ENCODE results near the gene KIF19. TPM values are rescaled to one million over a fixed set of nuclear protein-coding genes. Genes with fewer than 3 reads are reported as not detected.
A peak's percentile ranks its signal among the peaks of the same experiment; 100 is the strongest.

KIF19 gene
- total RNA-seq, 1 donor from 2014 or later: 0.30 TPM

- intact Hi-C loops (cut with micrococcal nuclease): no loop called here
Observed at GRCh38 chr17:74380086-74380958, 54.3 kb downstream of the KIF19 start.

GRCh38 chr17:74380959-74381808, 55.2 kb downstream of the KIF19 start:
- intact Hi-C loops (cut with micrococcal nuclease): no loop called here
- ATAC-seq (no peak), DNase-seq (no peak)

More at GRCh38 chr17:74380086-74380958, 54.3 kb downstream of the KIF19 start:
- DNase-seq (no peak), ATAC-seq (peak; percentile 80)

GRCh38 chr17:74383141-74383540, 57.1 kb downstream of the KIF19 start:
- intact Hi-C loops (cut with micrococcal nuclease): no loop called here

GRCh38 chr17:74385201-74385600, 59.2 kb downstream of the KIF19 start:
- ATAC-seq: no peak
- intact Hi-C loops (cut with micrococcal nuclease): no loop called here
- no peak for DNase-seq

More at GRCh38 chr17:74383141-74383540, 57.1 kb downstream of the KIF19 start:
- ATAC-seq: no peak
- DNase-seq: no peak

GRCh38 chr17:74386386-74386785, 60.4 kb downstream of the KIF19 start:
- intact Hi-C loops (cut with micrococcal nuclease): no loop called here
- peak; percentile 63 for DNase-seq
- peak; percentile 88 for ATAC-seq

- ATAC-seq: no peak
- intact Hi-C loops (cut with micrococcal nuclease): no loop called here
- DNase-seq: no peak
Observed at GRCh38 chr17:74387365-74388218, 61.6 kb downstream of the KIF19 start.

- ATAC-seq (no peak), DNase-seq (no peak)
- intact Hi-C loops (cut with micrococcal nuclease): no loop called here
Observed at GRCh38 chr17:74389084-74389753, 63.2 kb downstream of the KIF19 start.

DNA sequence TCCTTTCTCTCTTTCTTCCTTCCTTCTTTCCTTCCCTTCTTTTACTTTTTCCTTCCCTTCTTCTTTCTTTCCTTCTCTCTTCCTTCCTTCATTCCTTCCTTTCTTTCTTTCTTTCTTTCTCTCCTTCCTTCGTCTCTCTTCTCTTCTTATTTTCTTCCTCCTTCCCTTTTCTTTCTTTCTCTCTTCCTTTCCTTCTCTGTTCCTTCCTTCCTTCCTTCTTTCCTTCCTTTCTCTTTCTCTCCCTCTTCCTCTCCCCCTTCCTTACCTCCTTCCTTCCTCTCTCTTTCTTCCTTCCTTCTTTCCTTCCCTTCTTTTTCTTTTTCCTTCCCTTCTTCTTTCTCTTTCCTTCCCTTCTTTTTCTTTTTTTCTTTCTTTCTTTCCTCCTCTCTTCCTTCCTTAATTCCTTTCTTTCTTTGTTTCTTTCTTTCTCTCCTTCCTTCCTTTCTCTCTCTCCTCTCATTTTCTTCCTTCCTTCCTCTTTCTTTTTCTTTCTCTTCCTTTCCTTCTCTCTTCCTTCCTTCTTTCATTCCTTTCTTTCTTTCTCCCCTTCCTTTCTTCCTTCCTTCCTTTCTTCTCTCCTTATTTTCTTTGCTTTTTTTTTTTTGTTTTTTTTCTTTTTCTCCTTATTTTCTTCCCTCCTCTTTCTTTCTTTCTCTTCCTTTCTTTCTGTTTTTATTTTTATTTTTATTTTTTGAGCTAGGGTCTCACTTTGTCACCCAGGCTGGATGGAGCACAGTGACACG, 64.1 kb downstream of the KIF19 start:
- DNase-seq (no peak), ATAC-seq (no peak)
- intact Hi-C loops (cut with micrococcal nuclease): no loop called here

DNA sequence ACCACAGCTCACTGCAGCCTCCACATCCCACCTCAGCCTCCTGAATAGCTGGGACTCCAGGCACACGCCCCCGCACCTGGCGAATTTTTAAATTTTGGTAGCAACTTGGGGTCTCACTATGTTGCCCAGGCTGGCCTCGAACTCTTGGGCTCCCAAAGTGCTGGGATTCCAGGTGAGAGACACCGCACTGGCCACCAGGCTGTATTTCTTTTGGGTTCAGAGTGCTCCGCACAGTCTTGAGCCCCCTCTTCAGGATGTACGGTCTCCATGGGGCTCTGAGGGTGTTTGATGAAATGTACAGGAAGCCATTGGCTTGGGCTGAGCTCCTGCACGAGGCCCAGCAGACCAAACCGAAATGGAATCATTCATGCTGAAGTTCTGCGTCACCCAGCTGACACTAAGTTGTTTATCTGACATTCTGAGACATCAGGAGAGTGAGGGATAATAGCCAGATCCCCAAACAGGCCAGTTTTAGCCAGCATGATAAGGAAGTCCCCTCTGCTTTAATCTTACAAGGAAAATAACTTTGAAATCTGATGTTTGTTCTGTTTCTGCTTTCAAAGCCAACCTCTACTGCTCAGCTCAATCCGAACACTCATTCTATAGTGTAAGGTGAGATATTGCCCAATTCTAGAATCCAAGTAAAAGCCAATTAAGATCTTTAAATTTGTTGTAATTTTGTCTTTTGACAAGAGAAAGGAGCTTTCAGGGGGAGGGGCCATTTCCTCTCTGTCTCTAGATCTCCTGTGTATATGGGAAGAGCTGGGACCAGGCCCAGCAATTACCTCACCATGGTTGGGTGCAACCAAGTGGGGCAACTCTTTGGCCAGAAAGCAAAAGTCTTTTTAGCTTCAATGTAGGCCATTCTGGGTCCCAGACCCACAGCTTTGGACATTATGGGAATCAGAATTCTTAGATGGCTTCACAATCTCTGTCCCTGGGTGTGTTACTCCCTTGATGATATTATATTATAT, 64.9 kb downstream of the KIF19 start:
- ATAC-seq (no peak), DNase-seq (no peak)
- intact Hi-C loops (cut with micrococcal nuclease): no loop called here

DNA sequence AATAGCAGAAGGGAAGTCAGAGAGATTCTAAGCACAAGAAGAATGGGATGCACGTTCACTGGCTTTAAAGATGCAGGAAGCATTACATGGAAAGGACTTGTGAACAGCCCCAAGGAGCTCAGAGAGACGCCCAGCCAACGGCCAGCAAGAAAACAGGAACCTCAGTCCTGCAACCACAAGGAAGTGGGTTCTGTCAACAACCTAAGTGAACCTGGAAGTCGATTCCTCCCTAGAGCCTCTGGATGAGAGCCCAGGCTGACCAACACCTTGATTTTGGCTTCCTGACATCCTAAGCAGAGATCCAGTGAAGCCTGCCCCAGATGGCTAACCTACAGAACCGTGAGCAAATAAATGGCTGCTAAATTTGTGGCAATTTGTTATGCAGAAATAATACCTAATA, 65.7 kb downstream of the KIF19 start:
- DNase-seq (no peak), ATAC-seq (no peak)
- intact Hi-C loops (cut with micrococcal nuclease): no loop called here

DNA sequence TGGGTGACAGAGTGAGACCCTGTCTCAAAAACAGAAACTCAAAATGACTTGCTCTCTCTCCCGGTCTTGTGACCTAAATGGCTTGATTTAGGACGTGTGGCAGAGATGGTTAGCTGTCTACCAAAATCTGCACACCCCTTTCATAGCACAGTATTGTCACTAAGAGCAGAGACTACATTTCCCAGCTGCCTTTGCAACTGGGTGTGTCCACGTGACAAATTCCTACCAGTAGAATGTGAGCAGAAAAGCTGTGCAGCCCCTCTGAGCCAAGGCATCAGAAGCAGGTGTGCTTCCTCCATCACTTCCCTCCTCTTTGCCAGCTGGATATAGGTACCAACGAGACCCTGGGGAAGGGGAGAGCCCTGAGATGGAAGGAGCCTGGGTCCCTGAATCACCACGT, 66.8 kb downstream of the KIF19 start:
- intact Hi-C loops (cut with micrococcal nuclease): no loop called here
- DNase-seq (no peak), ATAC-seq (no peak)

- ATAC-seq: no peak
- intact Hi-C loops (cut with micrococcal nuclease): no loop called here
- no peak for DNase-seq
Observed at GRCh38 chr17:74393346-74393942, 67.4 kb downstream of the KIF19 start.

DNA sequence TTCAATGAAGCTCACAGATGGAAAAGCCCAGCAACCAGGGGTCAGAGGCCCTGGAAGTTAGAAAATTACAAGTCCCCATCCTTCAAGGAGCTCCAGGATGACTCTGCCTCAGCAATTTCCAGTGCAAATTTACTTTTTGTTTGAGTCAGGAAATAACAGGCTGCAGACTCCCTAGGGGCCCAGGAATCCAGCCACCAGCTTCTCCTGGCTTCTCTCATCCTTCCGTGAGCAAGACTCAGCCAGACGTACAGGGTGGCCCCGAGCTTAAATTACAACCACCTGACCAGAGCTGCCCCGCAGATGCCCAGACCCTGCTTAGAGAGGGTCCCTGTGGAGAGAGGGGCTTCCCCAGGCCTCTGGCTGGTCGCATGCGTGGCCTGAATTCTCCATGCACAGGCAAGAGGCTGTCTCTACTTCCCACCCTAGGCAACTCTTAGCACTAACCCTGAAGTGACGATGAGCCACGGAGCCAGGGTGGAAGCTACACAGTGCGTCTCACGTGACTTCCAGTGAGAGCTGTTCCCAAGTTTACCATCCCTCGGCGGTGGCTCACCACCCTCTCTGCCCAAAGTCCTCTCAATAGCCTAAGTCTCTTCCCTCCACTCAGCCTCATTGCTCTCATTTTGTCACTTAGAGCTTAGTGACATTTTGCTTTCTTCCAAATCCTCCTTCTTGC, 68.4 kb downstream of the KIF19 start:
- DNase-seq (no peak), ATAC-seq (no peak)
- intact Hi-C loops (cut with micrococcal nuclease): no loop called here

- intact Hi-C loops (cut with micrococcal nuclease): no loop called here
- DNase-seq (no peak), ATAC-seq (no peak)
Observed at GRCh38 chr17:74394977-74395376, 69.0 kb downstream of the KIF19 start.

DNA sequence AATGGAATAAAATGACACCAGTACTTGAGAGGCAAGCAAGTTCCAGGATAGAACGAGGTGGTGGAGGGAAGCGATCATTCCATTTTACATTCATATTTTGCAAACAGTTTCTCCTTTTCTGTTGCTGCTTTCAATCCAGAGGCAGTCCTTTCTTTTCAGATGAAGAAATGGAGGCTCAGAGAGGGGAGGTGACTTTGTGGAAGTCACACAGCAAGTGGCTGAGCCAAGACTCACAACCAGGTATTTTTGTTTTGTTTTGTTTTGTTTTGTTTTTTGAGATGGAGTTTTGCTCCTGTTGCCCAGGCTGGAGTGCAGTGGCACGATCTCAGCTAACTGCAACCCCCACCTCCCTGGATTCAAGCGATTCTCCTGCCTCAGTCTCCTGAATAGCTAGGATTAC, 70.5 kb downstream of the KIF19 start:
- no peak for ATAC-seq
- intact Hi-C loops (cut with micrococcal nuclease): no loop called here
- no peak for DNase-seq

DNA sequence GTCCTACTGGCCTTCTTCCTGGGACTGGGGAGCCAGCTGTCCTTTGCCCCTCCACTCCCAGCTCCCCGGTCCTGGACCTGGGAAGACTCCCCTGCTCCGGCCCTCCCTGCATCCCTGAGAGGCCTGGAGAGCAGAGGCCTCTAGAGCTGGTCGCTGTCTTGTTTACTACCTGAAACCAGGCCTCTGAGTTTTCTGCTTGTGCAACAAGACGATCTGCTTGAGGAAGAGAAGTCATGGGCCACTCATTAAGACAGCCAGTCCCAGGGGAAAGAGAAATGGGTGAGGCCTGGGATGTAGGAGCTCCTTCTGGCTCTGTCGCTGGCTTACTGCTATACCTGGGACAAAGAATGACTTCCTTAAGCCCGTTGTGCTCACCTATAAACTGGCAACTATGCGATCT, 76.0 kb downstream of the KIF19 start:
- intact Hi-C loops (cut with micrococcal nuclease): no loop called here
- ATAC-seq (no peak), DNase-seq (no peak)

All from left ventricle myocardium superior (tissue), 1 donor.